NCI-H1436 treated with DMSO at 0.1 percent for 48 hours (cell line): Measurements from ENCODE around the gene RBM3.

Experiments
- DNase-seq: peaks from one replicate; lab custom pipeline; 2025; lab: John Stamatoyannopoulos, UW

Gene RBM3

DNA sequence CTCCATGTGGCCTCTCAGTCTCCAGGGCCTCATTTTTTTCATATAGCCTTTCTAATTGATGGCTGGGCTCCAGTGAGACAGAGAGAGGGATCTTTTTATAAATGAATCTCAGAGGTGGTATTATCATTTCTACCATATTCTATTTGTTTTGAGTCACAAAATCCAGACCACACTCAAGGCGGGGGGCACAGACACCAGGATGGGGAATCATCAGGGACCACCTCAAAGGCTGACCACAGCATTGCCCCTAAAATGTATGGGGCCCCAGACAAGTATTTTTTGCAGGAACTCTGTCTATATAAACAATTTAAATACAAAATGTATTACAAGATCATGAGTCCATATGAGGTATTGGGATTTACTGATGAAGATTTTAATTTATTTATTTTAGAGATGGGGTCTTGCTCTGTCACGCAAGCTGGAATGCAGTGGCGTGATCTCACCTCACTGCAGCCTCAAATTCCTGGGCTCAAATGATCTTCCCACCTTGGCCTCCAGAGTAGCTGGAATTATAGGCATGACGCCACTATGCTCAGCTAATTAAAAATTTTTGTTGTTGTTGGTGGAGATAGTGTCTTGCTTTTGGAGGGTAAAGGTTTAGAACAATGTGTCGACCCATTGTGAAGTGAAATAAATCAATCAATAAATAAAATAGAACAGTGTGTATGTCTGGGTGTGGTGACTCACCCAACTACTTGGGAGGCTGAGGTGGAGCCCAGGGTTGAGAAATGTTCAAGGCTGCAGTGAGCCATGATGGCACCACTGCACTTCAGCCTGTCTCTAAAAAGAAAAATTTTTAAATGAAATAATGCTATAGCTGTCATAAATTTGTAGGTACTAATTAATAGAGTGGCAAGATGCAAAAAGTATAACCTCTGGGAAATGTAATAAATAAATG lies 52.4 kb downstream of the RBM3 start:
- DNase-seq = no peak
